ENCODE measurements around the gene ASB2. TPM values are rescaled to one million over a fixed set of nuclear protein-coding genes. Genes with fewer than 3 reads are reported as not detected.

The ASB2 gene
- polyA plus RNA-seq, 1 donor from 2014 or later, result 0.26 TPM

GRCh38 chr14:93954516-93954830, 21.9 kb downstream of the ASB2 start:
- TF ChIP-seq EP300 (conservative IDR thresholded peaks at IDR 0.05; ENCODE audit: poor library complexity, severe bottlenecking) (no peak), TAF1 (IDR thresholded peaks at IDR 0.05; ENCODE audit: low read depth) (no peak)
- H3K27me3 ChIP-seq (ENCODE audit: insufficient read depth, low read depth, low read length), result no peaks in the 10 kb centered on the region
- no peaks in the 10 kb centered on the region for H3K36me3 ChIP-seq (ENCODE audit: insufficient read depth, low read length)
- no peaks in the 10 kb centered on the region for H3K79me2 ChIP-seq (replicated peaks; ENCODE audit: insufficient read depth, low read length)
- no peak overlapping the region for H2AFZ ChIP-seq (ENCODE audit: low read depth, low read length)
- H3K4me3 ChIP-seq (ENCODE audit: low read length), result no peak overlapping the region
- no peak overlapping the region for H3K9ac ChIP-seq (ENCODE audit: low read length)
- H3F3A ChIP-seq (ENCODE audit: insufficient read depth, low read length, poor library complexity, severe bottlenecking), result no peaks in the 10 kb centered on the region
- H3K4me2 ChIP-seq (ENCODE audit: low read length), result no peak overlapping the region
- H3K9me3 ChIP-seq (ENCODE audit: low read length), result no peaks in the 10 kb centered on the region
- no peaks in the 10 kb centered on the region for H3K9me2 ChIP-seq (ENCODE audit: insufficient read depth, low read length)
- no peaks in the 10 kb centered on the region for H4K20me1 ChIP-seq (ENCODE audit: insufficient read depth)
- H3K27ac ChIP-seq (ENCODE audit: low read length), result no peak overlapping the region

GRCh38 chr14:93953739-93954515, 22.4 kb downstream of the ASB2 start:
- TF ChIP-seq RAD21 (conservative IDR thresholded peaks at IDR 0.05), result no peak
- TF ChIP-seq EP300 (conservative IDR thresholded peaks at IDR 0.05; ENCODE audit: poor library complexity, severe bottlenecking), result no peak
- TF ChIP-seq, protein P1, sequence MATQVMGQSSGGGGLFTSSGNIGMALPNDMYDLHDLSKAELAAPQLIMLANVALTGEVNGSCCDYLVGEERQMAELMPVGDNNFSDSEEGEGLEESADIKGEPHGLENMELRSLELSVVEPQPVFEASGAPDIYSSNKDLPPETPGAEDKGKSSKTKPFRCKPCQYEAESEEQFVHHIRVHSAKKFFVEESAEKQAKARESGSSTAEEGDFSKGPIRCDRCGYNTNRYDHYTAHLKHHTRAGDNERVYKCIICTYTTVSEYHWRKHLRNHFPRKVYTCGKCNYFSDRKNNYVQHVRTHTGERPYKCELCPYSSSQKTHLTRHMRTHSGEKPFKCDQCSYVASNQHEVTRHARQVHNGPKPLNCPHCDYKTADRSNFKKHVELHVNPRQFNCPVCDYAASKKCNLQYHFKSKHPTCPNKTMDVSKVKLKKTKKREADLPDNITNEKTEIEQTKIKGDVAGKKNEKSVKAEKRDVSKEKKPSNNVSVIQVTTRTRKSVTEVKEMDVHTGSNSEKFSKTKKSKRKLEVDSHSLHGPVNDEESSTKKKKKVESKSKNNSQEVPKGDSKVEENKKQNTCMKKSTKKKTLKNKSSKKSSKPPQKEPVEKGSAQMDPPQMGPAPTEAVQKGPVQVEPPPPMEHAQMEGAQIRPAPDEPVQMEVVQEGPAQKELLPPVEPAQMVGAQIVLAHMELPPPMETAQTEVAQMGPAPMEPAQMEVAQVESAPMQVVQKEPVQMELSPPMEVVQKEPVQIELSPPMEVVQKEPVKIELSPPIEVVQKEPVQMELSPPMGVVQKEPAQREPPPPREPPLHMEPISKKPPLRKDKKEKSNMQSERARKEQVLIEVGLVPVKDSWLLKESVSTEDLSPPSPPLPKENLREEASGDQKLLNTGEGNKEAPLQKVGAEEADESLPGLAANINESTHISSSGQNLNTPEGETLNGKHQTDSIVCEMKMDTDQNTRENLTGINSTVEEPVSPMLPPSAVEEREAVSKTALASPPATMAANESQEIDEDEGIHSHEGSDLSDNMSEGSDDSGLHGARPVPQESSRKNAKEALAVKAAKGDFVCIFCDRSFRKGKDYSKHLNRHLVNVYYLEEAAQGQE (IDR thresholded peaks at IDR 0.05; ENCODE audit: borderline replicate concordance), result no peak
- no peak for TF ChIP-seq CTCF (IDR thresholded peaks at IDR 0.05; ENCODE audit: poor library complexity, severe bottlenecking)
- TF ChIP-seq SMC3 (conservative IDR thresholded peaks at IDR 0.05; ENCODE audit: poor library complexity), result no peak
- no peak for TF ChIP-seq TAF1 (IDR thresholded peaks at IDR 0.05; ENCODE audit: low read depth)
- TF ChIP-seq POLR2AphosphoS5 (IDR thresholded peaks at IDR 0.05), result no peak
- no peak for TF ChIP-seq MXI1 (conservative IDR thresholded peaks at IDR 0.05; ENCODE audit: poor library complexity, severe bottlenecking)
- no peak for TF ChIP-seq EZH2 (IDR thresholded peaks at IDR 0.05; ENCODE audit: borderline replicate concordance, insufficient read depth, low read length, poor library complexity, severe bottlenecking)
- no peaks in the 10 kb centered on the region for H3F3A ChIP-seq (ENCODE audit: insufficient read depth, low read length, poor library complexity, severe bottlenecking)
- no peak overlapping the region for H3K4me2 ChIP-seq (ENCODE audit: low read length)
- H3K4me3 ChIP-seq (ENCODE audit: low read length), result no peak overlapping the region
- no peaks in the 10 kb centered on the region for H3K27me3 ChIP-seq (ENCODE audit: insufficient read depth, low read depth, low read length)
- no peaks in the 10 kb centered on the region for H4K20me1 ChIP-seq (ENCODE audit: insufficient read depth)
- H3K9me2 ChIP-seq (ENCODE audit: insufficient read depth, low read length), result no peaks in the 10 kb centered on the region
- no peaks in the 10 kb centered on the region for H3K79me2 ChIP-seq (replicated peaks; ENCODE audit: insufficient read depth, low read length)
- H3K27ac ChIP-seq (ENCODE audit: low read length), result no peak overlapping the region
- no peak overlapping the region for H2AFZ ChIP-seq (ENCODE audit: low read depth, low read length)
- no peaks in the 10 kb centered on the region for H3K36me3 ChIP-seq (ENCODE audit: insufficient read depth, low read length)
- no peak overlapping the region for H3K9ac ChIP-seq (ENCODE audit: low read length)
- H3K9me3 ChIP-seq (ENCODE audit: low read length), result no peaks in the 10 kb centered on the region
